HG03135 (cell line): ENCODE data around the gene ATAT1.

Source experiments
- ATAC-seq: cut with Tn5 transposase; IDR thresholded peaks from one replicate; pipeline ENCODE4 v1.9.1; 2021; ENCODE audit warnings: mild to moderate bottlenecking, moderate library complexity; ENCODE audit not compliant: unreplicated experiment

The ATAT1 gene

GRCh38 chr6:30683183-30683979 is 56.7 kb downstream of the ATAT1 start:
- no peak for ATAC-seq

- ATAC-seq = no peak
These were observed 57.3 kb downstream of the ATAT1 start for GRCh38 chr6:30683980-30684338.

GRCh38 chr6:30684386-30685156 is 57.9 kb downstream of the ATAT1 start:
- ATAC-seq = no peak

- ATAC-seq = no peak
These were observed 58.7 kb downstream of the ATAT1 start for GRCh38 chr6:30685157-30686008.

- ATAC-seq = peak; percentile 20
These were observed 59.6 kb downstream of the ATAT1 start, which contains the start of gene PPP1R18 for GRCh38 chr6:30686009-30686907. Gene PPP1R18 (minus strand): TSS chr6:30686645. CDS start chr6:30686018, 627 bp downstream.

GRCh38 chr6:30686908-30687658 is 60.4 kb downstream of the ATAT1 start:
- peak; percentile 43 for ATAC-seq

- ATAC-seq = no peak
These were observed 61.2 kb downstream of the ATAT1 start for GRCh38 chr6:30687659-30688431.

- no peak for ATAC-seq
These were observed 61.9 kb downstream of the ATAT1 start for GRCh38 chr6:30688569-30688968.

GRCh38 chr6:30689022-30689865 is 62.6 kb downstream of the ATAT1 start:
- ATAC-seq = no peak

GRCh38 chr6:30689985-30690384 is 63.3 kb downstream of the ATAT1 start:
- no peak for ATAC-seq

GRCh38 chr6:30690403-30691207 is 63.9 kb downstream of the ATAT1 start, which contains the start of gene NRM:
Gene NRM (minus strand): TSS chr6:30690984. CDS start chr6:30690974, 10 bp downstream.
- ATAC-seq = no peak

- no peak for ATAC-seq
These were observed 64.7 kb downstream of the ATAT1 start for GRCh38 chr6:30691208-30691847.
